Measurements from ENCODE around the gene BCAS4.
"Not testable (repeated sequence)": the region's sequence is repeated elsewhere in the genome, so short reads cannot be mapped to it uniquely, and the experiment has no call there.

DNA sequence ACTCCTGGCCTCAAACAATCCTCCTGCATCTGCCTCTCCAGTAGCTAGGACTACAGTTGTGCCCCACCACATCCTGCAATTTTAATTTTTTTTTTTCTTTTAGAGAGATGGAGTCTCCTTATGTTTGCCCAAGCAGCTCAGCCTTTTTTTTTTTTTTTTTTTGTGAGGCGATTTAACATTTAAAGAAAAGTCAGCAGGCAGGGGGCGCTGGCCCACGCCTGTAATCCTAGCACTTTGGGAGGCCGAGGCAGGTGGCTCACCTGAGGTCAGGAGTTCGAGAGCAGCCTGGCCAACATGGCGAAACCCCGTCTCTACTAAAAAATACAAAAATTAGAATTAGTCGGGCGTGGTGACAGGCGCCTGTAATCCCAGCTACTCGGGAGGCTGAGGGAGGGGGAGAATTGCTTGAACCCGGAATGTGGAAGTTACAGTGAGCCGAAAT lies 1.3 kb upstream of the BCAS4 start:
- TF ChIP-seq, protein P1, sequence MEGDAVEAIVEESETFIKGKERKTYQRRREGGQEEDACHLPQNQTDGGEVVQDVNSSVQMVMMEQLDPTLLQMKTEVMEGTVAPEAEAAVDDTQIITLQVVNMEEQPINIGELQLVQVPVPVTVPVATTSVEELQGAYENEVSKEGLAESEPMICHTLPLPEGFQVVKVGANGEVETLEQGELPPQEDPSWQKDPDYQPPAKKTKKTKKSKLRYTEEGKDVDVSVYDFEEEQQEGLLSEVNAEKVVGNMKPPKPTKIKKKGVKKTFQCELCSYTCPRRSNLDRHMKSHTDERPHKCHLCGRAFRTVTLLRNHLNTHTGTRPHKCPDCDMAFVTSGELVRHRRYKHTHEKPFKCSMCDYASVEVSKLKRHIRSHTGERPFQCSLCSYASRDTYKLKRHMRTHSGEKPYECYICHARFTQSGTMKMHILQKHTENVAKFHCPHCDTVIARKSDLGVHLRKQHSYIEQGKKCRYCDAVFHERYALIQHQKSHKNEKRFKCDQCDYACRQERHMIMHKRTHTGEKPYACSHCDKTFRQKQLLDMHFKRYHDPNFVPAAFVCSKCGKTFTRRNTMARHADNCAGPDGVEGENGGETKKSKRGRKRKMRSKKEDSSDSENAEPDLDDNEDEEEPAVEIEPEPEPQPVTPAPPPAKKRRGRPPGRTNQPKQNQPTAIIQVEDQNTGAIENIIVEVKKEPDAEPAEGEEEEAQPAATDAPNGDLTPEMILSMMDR (IDR thresholded peaks at IDR 0.05; ENCODE audit: low read length), result peak; percentile 48
- not testable (repeated sequence) for TF ChIP-seq EZH2 (IDR thresholded peaks at IDR 0.05; ENCODE audit: borderline replicate concordance, low read length)
